Skin of body (tissue), 2 donors: ENCODE measurements around the gene CMTM5. TPM values are rescaled to one million over a fixed set of nuclear protein-coding genes. Genes with fewer than 3 reads are reported as not detected.
"Not testable (repeated sequence)": the region's sequence is repeated elsewhere in the genome, so short reads cannot be mapped to it uniquely, and the experiment has no call there.

ENCODE experiments used
- DNase-seq: peaks from one replicate; lab custom pipeline; 2025; lab: John Stamatoyannopoulos, UW
- total RNA-seq: library from RNA; depleted of rRNA; stranded (reverse); fragments of >200 nt; gene quantifications from one replicate; pipeline ENCODE4 v1.2.3, GENCODE V29; 2014

CMTM5 gene
- total RNA-seq, 1 donor from 2014 or later: 2.7 TPM

DNA sequence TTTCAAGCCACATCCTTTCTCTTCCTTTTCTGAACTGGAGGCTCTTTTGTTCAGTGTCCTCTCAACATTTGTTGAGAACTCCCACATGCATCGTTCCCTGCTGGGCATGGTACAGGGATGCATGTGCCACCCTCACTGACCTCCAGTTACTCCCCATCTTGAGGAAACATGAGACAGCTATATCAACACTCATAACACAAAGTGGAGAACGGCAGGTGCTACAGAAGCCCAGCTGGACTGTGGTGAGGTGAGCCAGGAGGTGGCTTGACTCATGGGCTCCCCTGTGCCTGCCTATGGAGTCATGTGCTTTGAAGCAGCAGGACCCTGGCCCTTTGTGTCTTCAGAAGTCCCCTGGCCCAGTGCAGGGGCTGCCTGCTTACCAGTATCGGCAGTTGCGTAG is 21.5 kb downstream of the CMTM5 start:
- DNase-seq: no peak

DNA sequence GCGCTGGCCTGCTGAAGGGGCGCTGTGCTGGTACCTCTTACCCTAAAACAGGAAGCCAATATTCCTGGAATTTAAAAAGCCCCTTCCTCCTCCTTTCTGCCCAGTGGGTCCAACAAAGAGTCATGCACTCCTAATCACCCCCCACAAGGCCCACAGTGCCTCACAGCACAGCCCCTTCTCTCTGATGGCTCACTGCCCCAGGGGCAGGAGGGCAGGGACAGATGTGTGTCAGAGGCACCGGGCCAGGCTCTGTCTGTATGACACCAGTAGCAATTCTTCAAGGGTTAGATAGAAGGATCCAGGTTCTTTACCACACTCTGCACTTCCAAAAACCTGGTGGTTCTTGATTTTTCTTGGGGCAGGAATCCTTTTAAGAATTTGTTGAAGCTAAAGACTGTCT is 22.3 kb downstream of the CMTM5 start:
- DNase-seq: no peak

DNA sequence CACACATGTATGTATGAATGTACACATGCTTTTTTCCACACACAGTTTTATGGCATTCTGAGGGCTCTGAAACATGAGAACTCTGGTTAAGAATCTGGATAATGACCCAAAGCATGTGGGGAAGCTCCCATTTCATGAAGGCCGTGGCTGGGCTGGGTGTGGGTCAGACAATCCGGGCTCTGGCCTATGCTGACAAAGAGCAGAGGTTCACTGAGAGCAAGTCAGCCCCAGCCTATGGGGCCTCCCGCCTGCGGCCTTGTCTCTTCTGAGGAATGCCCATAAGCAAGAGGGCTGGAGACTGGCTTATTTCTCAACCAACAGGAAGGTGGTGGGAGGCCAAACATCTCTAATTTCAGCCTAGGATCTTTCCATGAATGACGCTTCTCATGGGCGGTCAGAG is 22.7 kb downstream of the CMTM5 start:
- DNase-seq: no peak

DNA sequence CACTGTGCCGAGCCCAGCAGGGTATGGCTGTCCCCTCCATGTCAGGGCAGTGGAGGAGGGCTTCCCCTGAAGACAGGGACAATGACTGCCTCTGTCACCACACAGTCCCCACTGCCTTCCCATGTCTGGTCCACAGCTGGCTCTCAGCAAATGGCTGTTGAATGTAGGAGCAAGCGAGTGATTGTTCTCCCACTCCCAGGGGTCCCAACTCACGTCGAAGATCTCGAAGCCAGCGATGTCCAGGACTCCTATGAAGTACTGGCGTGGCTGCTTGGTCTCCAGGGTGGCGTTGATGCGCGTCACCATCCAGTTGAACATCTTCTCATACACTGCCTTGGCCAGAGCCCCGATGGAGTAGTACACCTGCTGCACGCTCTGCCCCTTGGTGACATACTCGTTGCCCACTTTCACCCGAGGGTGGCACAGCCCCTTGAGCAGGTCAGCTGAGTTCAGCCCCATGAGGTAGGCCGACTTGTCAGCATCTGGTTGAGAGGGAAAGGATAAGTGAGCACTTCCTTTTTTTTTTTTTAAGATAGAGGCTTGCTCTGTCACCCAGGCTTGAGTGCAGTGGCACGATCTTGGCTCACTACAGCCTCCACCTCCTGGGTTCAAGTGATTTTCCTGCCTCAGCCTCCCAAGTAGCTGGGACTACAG is 23.8 kb downstream of the CMTM5 start:
- not testable (repeated sequence) for DNase-seq

DNA sequence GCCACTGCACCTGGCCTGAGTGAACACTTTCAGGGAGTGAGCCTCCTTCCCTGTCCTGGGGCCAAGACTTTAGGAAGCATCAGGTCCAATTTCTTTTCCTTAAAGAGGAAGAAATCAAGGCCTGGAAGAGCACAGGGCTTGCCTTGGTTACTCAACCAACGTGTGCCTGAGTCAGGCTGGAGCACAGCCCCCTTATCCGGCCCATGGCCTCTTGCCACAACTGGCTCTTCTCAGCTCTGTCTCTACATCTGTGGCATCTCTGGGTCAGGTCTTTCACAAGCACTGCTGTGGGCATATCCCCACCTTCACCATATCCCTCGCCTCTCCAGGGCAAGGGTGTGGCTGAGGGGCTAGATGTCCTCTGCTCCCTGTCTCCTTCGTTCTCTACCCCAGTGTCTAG is 24.4 kb downstream of the CMTM5 start:
- DNase-seq: no peak

DNA sequence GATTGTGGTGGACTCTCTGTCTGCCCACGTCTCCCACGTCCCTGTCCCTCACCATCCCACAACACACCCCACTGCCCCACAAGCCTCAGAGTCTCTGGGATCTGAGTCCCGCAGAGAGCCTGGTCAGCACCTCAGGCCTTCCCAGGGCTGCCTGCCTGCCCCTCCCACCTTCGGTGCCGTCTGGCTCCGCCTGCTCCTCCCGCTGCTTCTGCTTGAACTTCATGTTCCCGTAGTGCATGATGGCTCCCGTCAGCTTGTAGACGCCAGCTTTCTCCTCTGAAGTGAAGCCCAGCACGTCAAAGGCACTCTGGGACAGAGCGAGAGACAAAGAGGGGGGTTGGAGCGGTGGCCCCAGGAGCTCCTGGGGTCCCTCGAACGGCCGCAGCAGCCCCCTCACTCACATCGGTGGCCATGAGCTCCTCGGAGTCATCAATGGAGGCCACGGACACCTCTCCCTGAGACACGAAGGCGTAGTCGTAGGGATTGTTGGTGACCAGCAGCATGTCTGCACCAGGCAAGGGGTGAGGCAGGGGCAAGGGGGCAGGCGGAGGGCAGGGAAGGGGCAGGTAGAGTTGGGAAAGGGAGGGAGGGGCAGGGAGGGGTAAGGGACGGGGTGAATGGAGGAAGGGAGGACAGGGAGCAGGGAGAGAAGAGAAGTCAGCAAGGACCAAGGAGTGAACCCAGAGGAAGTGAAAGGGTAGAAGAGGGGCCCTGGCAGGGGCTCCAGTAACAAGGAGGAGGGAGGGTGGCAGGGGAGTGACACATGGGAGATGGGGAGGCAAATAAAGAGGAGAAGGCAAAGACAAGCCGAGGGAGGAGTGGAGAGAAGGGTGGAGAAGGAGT is 25.7 kb downstream of the CMTM5 start:
- no peak for DNase-seq

DNA sequence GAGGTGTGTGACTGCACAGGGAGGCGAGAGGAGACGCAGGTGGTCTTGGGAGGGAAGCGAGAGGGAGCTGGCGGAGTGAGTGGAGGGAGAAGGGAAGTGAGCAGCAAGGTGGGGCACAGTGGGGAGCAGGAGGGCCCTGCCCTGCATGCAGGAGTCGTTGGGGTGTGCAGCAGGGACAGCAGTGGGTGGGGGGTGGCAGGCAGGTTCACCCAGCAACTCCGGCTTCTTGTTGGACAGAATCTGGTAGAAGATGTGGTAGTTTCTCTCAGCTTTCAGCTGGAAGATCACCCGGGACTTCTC is 26.2 kb downstream of the CMTM5 start:
- DNase-seq: no peak

DNA sequence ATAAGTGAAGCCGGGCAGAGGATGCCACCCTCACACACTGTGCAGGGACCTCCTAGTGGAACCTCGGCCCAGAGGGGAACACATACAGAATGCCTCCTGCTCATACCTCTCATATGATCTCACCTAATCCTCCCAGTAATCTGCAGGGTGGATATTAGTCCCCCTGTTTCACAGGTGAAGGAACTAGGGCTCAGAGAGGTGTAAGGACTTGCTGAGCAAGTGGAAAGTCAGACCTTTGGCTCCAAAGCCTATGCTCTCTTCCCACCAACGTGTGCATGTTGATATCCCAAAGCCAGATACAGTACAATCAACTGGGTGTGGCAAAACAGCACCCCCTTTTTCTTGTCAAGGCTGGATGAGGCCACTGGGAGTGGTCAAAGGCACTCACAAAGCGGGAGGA is 27.1 kb downstream of the CMTM5 start:
- no peak for DNase-seq

DNA sequence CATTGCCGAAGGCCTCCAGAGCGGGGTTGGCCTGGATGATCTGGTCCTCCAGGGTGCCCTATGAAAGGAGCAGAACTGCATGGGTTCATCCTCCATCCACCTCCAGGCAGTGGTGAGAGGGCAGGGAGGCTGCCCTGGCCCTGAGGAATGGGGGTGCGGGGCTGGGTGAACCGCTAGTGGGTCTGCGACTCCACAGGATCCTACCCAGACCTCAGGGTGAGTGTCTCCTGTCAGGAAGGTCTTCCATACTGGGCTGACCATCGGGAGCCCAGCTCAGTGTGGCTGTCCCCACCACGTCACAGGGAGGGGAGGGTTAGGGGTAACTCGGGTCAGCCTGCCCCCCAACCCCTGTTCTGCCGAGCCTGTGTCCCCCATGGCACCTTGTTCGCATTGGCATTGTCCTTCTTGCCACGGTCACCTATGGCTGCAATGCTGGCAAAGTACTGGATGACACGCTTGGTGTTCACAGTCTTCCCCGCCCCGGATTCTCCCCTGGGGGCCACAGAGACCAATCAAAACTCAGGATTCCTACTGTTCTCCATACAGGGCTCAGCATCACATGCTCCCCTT is 27.6 kb downstream of the CMTM5 start:
- no peak for DNase-seq

DNA sequence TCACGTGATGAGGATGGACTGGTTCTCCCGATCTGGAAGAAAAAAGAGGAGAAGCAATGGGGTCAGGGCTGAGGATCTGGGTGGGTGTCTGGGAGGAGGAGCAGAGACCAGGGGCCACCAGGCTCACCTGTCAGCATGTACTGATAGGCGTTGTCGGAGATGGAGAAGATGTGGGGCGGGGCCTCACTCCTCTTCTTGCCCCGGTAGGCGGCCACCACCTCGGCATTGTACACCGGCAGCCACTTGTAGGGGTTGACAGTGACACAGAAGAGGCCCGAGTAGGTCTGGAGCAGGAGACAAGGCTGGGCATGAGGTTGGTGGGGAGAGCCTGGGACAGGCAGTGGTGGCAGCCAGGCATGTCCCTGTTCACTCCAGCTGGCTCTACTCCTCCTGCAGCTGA is 28.2 kb downstream of the CMTM5 start:
- no peak for DNase-seq

DNA sequence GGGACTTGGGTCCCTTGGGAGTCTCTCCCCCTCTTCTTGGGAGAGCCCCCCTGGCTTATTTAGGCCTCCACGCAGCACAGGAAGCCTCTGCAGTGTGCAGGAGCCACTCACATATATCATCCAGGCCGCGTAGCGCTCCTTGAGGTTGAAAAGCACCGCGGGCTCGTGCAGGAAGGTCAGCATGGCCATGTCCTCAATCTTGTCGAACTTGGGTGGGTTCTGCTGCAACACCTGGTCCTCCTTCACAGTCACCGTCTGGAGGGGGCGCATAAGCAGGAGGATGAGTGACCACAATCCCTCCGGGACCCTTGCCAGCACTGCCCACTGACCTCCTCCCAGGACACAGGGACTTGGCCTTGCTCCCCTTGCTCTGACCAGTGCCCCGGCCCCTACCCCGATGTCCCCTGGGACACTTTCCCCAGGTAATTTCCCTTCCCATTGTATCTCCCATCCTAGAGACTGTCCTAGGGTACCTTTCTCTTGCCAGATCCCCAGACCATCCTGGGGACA is 28.7 kb downstream of the CMTM5 start:
- no peak for DNase-seq

DNA sequence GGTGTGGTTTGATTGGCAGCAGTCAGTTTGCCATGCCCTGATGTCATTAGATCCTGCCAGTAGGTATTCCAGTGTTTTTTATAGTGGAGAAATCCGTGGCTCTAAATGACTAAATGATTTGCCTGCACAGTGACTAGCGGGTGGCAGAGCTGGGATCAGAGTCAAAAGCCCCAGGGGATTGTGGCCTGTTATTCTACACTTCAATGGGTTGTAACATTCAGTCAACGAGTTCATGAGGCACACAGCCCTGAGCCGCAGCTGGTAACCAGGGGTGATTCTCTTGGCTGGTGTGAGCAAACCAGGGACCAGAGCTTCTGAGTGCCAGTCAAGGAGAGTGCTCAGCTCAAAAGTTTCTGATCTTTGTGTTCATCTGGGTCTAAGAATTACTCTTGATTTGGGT is 29.4 kb downstream of the CMTM5 start:
- DNase-seq: no peak

DNA sequence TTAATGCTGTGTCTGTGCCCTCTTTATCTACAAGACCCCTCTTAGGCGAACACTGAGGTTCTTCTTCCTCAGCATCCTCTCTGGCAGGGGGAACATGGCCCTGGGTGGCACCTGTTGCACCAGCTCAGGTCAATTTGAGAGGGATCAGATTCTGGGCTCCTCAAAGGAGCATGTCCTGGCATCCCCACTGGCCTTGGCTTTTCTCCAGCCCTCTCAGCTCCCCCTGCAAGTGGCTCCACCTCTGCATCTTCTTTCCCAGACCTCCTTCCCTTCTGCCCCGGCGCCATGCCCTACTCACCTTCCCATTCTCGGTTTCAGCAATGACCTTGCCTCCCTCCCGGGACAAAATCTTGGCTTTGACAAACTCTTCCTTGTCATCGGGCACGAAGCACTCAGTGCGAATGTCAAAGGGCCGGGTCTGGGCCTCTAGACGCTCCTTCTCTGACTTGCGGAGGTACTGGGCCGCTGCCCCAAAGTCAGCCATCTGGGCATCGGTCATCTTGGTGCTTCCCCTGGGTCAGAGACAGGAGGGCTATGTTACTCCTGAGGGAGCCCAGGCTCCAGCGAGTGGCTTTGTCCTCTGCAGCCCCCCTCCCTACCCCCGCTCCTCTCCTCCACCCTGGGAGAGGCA is 30.0 kb downstream of the CMTM5 start:
- DNase-seq: no peak

DNA sequence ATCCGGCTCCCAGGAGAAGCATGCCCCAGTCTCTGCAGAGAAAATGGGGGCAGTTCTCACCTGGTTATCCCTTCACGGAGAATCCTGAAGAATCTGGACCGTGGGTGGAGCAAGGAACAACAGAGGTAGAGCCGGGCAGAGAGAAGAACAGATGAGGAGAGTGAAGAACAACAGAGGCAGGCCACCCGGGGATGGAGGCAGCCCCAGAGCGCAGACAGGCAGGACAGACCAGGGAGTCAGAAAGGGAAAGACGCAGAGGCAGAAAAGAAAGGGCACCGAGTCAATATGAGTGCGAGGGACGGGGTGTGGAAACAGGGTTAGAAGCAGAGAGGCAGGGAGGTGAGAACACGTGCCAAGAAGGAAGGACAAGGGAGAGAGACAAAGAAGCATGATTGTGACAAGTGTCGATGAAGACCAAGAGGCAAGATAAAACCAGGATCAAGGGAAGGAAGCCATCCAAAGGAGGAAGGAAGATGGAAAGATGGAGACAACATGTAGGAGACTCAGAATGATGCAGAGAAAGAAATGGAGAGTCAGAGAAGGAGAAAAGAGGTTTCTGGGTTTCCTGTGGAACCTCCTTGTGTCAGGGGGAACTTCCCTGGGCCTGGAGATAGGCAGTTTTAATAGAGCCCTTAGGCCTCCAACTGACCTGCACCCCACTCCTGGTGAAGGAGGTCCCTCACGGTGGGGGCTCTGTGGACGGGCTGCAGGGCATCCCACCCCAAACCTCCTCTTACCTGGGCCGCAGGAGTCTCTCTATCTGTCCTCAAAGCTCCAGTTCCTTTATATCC is 30.9 kb downstream of the CMTM5 start, which contains the start of gene MYH6:
Gene MYH6, minus strand, starts transcription at position 758 of the 791 bp plus-strand sequence. CDS start 1,050 bp downstream, outside the sequence.
- no peak for DNase-seq

DNA sequence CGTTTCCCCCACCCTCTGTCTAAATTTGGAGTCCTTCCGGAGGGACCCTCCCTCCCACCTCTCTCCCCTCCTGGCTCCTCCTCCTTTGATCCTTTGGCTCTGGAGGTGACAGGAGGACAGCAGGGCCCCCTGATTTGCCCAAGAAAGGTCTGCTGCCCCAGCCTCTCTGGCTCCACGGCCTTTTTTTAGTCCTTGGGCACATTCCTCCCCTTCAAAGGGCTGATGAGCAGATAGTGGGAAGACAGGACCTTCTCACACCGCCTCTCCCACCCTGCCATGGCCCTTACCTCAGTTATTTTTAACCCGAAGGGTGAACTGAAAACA is 31.4 kb downstream of the CMTM5 start:
- DNase-seq: no peak

DNA sequence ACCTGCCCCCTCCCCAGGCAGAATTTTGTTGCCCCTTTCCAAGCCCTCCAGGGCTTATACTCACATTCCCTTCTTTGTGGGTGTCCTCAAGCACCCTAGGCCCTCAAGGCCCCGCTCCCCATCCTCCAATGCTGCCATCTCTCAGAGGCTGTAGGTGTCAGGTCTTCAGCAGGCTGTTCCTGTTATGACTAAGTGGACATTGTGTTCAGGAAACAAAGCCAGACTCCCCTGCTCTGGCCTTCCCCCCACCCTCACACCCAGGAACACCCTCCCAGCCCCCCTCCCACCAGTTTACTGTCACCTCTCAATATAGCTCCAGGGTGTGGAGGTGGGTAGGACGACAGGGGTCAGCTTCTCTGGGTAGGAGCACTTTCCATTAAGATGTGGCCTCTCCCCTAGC is 32.6 kb downstream of the CMTM5 start:
- DNase-seq: no peak

DNA sequence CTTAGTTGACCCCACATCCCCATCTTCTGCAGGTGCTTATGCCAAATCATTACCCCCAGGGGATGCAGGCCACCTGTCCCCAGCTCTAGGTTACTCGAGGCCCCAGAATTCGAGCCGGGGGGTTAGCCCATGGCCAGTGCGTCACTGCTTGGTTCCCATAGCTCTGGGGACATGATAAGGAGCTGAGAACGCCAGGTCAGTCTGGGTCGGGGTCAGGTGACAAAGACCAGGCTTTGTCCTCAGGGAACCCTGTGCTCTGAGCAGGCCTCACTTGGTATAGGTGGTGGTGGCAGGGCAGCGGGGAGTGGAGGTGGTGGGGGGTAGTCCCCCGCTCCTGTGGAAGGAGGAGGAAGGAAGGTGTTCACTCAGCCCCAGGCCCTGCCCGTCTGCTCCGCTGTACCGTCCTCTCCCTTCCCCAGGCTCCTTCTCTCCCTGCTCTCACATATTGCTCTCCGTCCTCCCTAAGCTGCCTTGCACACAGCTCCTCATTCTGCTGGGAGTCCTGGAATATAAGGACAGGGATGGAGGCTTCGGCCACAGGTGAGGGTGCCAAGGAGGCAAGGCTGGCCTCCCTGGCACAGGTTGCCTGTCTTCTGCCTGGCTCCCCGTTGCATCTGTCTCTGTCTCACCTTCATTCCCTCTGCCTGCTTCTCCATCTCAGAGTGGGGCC is 33.3 kb downstream of the CMTM5 start:
- no peak for DNase-seq

DNA sequence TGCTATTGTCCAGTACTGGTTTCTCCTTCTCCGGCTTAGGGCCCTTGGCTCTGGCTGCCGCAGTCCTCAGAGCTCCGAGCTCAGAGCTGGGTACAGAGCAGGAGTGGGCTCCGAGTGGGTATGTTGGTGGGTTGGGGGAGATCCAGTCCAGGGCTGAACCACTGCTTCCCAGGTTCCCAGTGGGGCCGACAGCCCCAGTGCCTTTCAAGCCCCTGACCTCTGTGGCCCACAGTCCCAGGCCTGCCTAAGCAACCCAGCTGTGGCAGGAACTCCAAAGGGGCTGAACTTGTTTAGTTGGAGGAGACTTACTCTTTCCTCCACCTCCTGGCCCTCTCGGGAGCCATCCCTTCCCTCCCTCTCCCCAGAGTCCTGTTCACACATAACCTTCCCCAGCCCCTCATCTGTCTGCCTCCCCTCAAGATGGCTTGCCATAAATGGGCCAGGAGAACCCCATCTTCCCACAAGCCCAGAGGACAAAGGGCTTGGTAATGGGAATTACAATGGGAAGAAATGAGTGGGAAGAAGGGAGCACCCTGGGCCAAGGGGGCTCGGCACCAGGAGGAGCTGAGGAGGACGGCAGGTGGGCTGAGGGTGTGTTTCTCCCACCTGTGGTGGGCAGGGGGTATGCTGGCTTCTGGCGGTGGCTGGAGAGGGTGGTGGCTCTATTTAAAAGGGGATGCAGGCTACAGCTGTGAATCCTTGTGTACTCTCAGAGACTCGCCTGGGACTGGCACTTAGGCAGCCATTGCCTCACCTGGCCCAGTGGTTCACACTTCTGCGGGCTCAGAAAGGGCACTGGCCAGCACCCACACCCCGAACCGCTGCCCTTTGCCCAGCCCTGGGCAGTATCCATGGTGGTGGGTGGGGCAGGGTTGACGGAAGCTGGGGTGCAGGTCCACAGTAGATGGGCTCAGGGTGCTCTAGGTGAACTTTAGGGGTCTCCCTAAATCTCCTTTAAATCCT is 35.0 kb downstream of the CMTM5 start:
- DNase-seq: no peak

DNA sequence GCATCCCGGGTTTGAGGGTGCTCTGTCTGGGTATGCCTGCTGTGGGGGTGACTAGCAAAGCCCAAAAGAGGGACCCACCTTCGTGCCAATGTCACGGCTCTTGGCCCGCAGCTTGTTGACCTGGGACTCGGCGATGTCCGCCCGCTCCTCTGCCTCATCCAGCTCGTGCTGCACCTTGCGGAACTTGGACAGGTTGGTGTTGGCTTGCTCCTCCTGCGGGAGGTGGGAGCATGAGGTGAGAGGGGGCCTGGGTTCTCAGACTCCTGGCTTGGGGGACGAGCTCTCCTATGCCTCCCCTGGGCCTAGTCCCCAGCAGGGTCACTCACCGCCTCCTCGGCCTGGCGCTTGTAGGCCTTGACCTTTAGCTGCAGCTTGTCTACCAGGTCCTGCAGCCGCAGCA is 36.8 kb downstream of the CMTM5 start:
- no peak for DNase-seq

DNA sequence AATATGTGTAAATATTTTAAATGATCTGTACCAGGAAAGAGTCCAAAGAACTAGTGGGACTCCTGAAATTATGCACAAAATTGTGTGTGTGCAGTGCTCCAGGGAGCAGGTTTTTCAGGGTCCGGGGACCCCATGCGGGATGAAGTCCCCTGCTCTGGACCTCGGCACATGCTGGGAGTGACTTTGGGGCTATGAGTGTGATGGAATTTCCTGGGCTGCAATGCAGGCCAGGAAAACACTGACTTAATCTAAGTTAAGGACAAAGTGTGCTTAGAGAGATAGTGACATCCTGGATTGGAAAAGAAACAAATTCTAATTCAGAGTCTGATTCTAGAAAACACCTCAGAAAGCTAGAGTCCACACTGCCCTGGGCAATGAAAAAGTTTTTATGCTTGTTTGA is 37.4 kb downstream of the CMTM5 start:
- DNase-seq: no peak
